ENCODE results near the gene FN1.

FN1 gene

GRCh38 chr2:215423234-215423633, 12.6 kb downstream of the FN1 start:
- no peak for TF ChIP-seq CTCF (IDR thresholded peaks at IDR 0.05; ENCODE audit: insufficient read depth, low read depth, low read length, missing control alignments)
- no peak overlapping the region for H3K4me3 ChIP-seq (ENCODE audit: low read depth, low read length)
- no peak for DNase-seq (ENCODE audit: low read depth)

GRCh38 chr2:215422676-215423075, 13.2 kb downstream of the FN1 start:
- H3K4me3 ChIP-seq (ENCODE audit: low read depth, low read length) = no peak overlapping the region
- no peak for DNase-seq (ENCODE audit: low read depth)
- no peak for TF ChIP-seq CTCF (IDR thresholded peaks at IDR 0.05; ENCODE audit: insufficient read depth, low read depth, low read length, missing control alignments)

GRCh38 chr2:215421859-215422461, 13.9 kb downstream of the FN1 start:
- no peak for TF ChIP-seq CTCF (IDR thresholded peaks at IDR 0.05; ENCODE audit: insufficient read depth, low read depth, low read length, missing control alignments)
- DNase-seq (ENCODE audit: low read depth) = no peak
- no peak overlapping the region for H3K4me3 ChIP-seq (ENCODE audit: low read depth, low read length)

GRCh38 chr2:215420471-215420935, 15.4 kb downstream of the FN1 start:
- H3K4me3 ChIP-seq (ENCODE audit: low read depth, low read length) = no peak overlapping the region
- no peak for TF ChIP-seq CTCF (IDR thresholded peaks at IDR 0.05; ENCODE audit: insufficient read depth, low read depth, low read length, missing control alignments)
- DNase-seq (ENCODE audit: low read depth) = no peak

- no peak for TF ChIP-seq CTCF (IDR thresholded peaks at IDR 0.05; ENCODE audit: insufficient read depth, low read depth, low read length, missing control alignments)
- H3K4me3 ChIP-seq (ENCODE audit: low read depth, low read length) = no peak overlapping the region
- no peak for DNase-seq (ENCODE audit: low read depth)
Measured at GRCh38 chr2:215419769-215420470, 15.9 kb downstream of the FN1 start.

- no peak overlapping the region for H3K4me3 ChIP-seq (ENCODE audit: low read depth, low read length)
- no peak for TF ChIP-seq CTCF (IDR thresholded peaks at IDR 0.05; ENCODE audit: insufficient read depth, low read depth, low read length, missing control alignments)
- no peak for DNase-seq (ENCODE audit: low read depth)
Measured at GRCh38 chr2:215419113-215419512, 16.8 kb downstream of the FN1 start.
